GM04504 (cell line): Measurements from ENCODE around the gene ADARB2.
"Not testable (repeated sequence)": the region's sequence is repeated elsewhere in the genome, so short reads cannot be mapped to it uniquely, and the experiment has no call there.

Experiments
- DNase-seq: peaks from one replicate; pipeline ENCODE4 v3.0.0-alpha.2; 2012; ENCODE audit warnings: low read depth

Gene ADARB2

DNA sequence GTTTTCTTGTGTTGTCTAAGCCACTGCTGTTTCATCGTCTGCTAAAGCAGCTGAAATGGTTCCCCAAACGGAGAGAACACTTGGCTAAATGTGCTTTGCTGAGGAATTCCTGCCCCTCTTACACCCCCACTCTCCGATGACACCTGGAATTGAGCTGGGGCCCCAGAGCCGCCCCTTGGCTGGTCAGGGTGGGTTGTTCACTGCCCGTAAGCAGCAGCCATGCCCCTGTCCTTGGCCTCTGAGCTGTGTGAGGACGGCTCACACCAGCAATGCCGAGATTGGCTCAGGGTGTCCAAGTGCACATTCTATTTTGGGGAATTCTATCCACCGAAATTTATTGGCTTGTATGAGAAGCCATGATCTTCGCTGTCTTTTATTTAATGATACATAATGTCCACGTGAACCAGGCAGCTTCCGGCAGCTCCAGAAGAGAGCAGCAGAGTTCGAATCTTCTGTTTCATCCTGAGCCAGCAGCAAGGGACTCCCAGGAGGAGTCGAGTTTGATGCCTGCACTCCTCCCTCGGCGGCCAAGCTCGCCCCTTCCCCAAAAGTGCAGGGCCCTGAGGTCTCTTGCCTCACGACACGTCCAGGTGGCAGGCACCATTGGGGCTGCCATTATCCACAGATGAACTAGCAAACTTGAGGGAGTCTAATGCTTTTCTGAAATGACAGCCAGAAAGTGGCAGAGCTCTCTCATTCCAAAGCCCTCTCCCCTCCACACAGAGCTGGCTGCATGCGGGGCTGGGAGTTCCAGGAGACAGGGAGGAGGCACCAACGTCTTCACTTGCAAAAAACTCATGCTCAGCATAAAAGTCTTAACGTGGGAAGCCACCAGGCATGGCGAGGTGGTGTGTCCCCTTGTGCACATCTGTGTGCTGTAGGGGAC lies 567.1 kb downstream of the ADARB2 start:
- DNase-seq, result no peak

DNA sequence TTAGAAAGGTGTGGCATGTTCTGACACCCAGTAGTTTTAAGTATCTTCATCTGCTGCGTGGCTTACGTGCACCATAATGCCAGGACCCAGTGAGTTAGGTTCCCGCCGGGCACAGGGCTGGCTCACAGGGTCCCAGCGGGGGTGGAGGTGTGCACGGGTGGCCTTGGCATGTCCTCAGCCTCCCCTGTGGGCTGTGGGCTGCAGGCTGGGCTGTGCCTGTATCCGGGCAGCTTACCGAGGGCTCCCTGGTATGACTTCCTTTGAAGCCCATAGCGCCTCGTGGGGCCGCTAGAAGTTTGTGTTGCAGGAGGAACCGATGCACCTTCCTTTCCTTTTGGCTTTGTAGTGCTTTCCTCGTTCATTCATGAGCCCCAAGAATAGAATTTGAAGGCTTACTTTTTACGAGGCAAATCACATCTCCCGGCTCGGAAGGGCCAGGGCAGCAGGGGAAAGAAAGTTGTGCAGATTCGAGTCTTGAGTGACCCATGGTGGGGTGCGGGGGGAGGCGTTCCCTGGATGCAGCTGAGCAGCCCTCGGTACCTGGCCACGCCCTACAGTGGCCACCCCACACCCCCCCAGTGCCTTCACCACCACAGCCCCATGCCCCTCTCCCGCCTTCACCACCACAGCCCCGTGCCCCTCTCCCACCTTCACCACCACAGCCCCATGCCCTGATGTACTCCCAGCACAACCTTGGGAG lies 568.0 kb downstream of the ADARB2 start:
- DNase-seq, result no peak

DNA sequence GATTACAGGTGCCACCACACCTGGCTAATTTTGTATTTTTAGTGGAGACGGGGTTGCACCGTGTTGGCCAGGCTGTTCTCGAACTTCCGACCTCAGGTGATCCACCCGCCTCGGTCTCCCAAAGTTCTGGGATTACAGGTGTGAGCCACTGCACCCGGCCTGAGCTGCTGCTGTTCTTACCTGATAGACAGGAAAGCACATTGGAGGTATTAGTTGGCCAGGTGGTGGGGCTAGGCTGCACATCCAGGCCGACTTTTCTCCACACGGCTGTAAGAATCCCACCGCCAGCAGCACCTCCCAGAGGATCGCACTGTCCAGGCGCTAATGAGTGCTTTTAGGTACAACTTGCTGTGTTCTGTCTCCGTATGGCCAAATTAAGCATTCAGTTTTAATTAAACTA lies 568.6 kb downstream of the ADARB2 start:
- DNase-seq, result no peak

- DNase-seq, result no peak
Measured at GRCh38 chr10:1166828-1167275, 570.5 kb downstream of the ADARB2 start.

DNA sequence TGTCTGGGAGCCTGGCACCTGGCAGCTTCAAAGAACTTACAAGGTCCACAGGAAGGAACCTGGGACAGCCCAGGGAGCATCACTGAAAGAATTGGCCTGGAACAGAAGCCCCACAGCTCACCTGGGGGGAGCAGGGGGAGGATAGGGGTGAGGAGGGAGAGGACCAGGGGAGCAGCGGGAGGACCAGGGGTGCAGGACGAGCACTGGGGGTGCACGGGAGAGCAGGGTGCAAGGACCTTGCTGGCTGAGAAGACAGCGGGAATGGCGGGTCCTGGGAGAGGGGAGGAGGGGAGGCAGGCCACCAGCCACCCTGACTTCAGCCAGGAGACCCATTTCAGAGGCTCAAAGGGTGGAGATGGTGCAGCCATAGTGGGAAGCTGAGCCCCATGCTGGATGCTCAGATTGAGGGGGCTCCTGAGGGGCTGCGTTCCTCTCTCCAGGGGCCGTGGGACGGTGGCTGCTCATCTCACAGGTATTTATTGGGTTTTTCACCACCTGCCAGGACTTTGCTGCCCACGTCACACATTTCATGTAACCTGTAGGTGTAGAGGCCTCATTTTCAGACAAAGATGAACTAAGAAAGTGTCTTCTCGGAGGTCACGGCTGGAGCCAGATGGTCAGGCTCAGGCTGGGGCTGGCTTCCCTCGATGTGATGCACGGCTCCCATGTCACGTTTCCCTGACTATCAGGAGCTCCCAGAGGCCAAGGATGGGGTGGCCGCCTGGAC lies 571.1 kb downstream of the ADARB2 start:
- no peak for DNase-seq

DNA sequence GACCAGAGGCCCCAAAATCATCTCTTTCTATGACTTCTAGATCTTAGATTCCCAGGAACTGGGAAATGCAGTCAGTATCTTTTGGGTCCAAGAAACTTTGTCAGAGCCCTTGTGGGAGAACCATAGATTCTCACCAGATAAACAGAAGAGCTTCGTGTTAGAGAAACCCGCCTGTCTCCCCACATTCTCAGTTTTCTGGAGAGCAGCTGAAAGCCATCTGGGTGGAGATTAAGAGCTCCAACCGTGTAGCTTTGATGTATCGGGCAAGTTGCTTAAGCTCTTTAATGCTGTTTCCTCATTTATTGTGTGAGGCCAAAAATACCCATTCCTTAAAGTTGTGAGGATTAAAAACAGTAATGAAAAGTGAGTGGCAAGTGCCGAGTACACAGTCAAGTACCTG lies 573.5 kb downstream of the ADARB2 start:
- DNase-seq, result no peak

DNA sequence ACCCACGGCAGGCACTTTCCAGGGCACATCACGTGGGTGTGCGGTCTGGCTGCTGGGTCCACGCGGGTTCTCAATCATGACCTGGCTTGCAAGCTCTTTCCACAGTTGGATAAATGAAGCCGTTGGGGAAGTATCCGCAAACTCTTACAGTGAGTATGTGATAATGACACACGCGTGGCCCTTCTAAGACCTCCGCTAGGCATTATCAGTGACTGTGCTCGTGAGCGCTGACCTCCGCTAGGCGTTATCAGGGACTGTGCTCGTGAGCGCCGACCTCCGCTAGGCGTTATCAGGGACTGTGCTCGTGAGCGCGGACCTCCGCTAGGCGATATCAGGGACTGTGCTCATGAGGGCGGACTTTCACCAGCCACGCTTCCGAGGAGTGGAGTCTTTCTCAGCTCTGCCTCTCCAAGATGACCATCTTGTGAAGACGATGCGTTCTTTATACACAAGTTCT lies 574.1 kb downstream of the ADARB2 start:
- no peak for DNase-seq

DNA sequence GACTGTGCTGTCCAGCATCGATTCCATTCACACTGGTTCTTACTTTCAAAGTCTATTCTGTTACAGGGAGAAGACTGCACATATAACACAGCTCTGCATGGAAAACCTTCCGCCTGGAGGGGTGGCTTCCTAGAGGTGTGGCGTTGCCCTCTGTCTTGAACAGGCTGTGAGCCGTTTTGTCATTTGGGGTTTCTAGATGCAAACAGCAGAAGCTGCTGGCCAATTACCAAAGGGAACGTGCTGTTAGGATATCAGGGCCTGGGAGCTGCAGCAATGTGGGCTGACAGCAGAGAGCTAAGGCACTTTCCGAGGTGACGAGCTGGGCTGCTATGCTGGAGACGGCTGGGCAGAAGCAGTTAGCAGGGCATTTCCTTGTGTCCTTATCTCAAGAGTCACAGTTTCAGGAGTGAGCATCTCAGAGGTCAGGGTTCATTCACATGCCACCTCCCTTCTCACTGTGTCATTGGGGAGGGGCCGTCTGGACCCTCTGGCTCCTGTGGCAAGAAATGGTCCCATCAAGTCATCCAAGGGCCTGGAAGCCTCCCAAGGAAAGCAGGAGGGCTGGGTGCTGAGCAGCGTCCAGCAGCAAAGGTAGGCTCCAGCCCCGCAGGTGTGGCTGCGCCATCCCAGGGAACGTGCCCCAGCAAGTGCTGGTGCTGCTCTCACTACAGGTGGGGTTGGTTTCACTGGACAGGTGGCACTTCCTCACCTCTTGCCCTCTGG lies 574.7 kb downstream of the ADARB2 start:
- no peak for DNase-seq

DNA sequence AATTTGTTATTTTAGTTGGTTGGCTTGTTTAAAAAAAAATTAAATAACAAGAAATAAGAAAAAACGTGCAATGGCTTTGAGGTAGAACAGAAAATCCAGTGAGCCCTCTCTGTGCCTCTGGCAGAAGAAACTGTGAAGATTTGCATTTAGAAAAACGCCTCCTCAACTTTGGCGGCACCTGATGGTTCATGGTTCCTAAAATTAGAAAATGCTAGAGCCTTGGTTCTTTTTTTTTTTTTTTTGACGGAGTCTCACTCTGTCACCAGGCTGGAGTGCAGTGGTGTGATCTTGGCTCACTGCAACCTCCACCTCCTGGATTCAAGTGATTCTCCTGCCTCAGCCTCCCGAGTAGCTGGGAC lies 576.0 kb downstream of the ADARB2 start:
- not testable (repeated sequence) for DNase-seq

GRCh38 chr10:1160561-1161314 lies 576.6 kb downstream of the ADARB2 start:
- no peak for DNase-seq

- DNase-seq, result no peak
Measured at GRCh38 chr10:1159131-1160061, 577.9 kb downstream of the ADARB2 start.

GRCh38 chr10:1158536-1158935 lies 578.8 kb downstream of the ADARB2 start:
- not testable (repeated sequence) for DNase-seq

DNA sequence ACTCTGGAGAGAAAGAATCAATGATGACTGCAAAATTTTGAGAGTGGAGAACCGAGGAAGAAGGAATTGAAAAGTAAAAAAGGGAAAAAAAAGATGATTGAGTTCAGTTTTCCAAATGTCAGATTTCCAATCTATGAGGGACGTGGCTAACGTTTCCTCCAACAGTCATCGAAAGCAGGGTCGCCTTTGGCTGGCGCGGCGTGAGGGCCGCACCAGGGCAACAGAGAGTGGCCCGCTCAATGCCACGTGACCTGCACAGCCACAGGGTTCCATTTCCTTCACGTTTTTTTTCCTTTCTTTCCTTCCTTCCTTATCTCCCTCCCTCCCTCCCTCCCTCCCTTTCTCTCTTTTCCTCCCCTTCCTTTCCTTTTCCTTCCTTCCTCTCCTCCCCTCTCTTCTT lies 579.3 kb downstream of the ADARB2 start:
- no peak for DNase-seq

GRCh38 chr10:1157615-1157933 lies 579.8 kb downstream of the ADARB2 start:
- no peak for DNase-seq

DNA sequence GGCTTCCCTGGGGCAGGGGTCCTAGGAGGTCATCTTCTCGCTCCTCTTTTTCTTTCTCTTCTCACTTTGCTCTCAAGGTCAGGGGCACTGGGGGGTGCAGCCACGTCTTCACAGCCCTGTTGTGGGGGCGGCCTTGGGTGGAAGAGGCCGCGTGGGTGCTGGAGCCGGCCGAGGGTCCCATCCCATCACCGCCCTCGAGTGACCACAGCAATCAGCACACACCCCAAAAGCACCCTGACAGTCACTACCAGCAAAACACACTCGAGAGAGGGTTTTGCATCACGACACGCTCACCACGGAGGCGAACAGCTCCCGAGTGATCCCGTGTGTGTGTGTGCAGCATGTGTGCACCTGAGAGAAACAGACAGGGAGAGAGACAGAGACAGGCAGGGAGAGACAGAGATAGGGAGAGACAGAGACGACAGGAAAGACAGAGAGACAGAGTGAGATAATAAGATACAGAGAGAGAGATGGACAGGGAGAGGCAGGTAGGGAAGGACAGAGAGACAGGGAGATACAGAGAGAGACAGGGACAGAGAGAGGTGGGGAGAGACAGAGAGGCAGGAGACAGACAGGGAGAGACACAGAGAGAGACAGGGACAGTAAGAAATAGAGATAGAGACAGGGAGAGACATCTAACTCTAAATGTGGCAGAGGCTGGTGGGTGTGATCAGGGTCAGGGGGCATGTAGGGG lies 580.3 kb downstream of the ADARB2 start:
- DNase-seq, result no peak

GRCh38 chr10:1156616-1156886 lies 580.8 kb downstream of the ADARB2 start:
- DNase-seq, result no peak

DNA sequence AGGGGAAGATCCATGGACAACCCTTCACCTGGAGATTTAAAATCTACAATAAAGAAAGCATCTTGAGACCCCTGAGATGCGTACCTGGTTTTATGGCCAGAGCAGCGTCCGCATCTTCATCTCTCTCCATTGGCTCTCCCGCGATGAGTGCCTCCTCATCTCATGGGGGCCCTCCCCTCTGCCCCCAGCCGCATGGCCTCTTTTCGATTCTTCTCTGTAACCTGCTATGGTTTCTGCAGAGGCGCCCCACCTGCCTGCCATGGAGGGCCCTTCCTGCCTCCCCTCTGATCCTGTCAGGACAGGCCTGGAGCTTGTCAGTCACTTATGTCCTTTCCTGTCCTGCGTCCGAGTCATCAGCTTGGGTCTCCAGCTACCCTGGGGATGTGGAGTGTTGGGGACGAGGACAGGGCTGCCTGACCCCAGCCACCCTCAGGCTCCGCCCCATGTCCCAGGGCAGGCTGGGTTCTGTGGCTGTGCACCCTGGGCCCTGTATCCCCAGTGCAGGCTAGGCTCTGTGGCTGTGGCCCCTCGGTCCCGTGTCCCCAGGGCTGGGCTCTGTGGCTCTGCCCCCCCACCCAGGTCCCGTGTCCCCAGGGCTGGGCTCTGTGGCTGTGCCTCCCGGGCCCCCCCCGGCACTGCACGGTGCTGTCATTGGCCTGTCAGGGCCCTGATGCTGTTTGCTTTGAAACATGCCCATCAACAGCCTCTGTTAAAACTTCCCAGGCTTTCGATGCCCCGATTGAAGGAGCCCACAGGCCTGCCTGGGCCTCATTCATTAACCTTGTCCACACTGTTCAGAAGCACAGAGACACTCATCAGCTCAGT lies 581.3 kb downstream of the ADARB2 start:
- no peak for DNase-seq

DNA sequence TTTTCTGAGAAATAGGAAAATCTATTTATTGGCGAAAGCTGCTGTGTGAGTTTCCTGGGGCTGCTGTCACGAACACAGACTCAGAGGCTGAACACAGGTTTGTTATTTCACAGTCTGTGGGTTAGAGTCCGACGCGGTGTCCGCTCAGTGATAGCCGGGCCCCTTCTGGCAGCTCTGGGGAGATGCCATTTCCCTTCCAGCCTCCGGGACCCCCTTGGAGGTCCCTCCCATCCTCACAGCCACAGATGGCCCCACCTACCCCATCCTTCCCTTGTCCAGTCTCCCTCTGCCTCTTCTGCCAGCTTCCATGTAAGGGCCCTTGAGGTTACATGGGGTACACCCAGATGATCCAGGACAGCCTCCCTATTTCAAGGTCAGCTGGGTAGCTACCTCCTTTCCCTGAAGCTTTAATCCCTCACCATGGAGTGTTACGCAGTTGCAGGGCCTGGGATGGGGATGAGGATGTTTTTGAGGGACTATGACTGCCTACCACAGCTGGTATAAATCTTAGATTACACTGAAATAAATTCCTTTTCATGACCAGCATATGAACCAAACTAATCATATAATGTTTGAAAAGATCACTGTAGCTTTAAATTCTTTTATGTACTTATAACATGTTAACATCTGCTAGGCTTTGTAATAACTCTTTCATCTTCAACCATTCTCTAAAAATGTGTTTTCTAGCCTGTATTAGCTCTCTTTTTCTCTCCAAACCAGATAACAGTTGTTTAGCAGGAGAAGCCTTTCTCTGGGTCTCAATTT lies 582.6 kb downstream of the ADARB2 start:
- DNase-seq, result no peak
